ENCODE measurements around the gene HYAL3. TPM values are rescaled to one million over a fixed set of nuclear protein-coding genes. Genes with fewer than 3 reads are reported as not detected.

Gene HYAL3
- total and polyA plus RNA-seq, 2 of the 13 experiments (the other 11 are each of a cell fraction or from before 2014, with no cell fraction given) = 5.5 to 10.4 TPM

- TF ChIP-seq, protein P1, sequence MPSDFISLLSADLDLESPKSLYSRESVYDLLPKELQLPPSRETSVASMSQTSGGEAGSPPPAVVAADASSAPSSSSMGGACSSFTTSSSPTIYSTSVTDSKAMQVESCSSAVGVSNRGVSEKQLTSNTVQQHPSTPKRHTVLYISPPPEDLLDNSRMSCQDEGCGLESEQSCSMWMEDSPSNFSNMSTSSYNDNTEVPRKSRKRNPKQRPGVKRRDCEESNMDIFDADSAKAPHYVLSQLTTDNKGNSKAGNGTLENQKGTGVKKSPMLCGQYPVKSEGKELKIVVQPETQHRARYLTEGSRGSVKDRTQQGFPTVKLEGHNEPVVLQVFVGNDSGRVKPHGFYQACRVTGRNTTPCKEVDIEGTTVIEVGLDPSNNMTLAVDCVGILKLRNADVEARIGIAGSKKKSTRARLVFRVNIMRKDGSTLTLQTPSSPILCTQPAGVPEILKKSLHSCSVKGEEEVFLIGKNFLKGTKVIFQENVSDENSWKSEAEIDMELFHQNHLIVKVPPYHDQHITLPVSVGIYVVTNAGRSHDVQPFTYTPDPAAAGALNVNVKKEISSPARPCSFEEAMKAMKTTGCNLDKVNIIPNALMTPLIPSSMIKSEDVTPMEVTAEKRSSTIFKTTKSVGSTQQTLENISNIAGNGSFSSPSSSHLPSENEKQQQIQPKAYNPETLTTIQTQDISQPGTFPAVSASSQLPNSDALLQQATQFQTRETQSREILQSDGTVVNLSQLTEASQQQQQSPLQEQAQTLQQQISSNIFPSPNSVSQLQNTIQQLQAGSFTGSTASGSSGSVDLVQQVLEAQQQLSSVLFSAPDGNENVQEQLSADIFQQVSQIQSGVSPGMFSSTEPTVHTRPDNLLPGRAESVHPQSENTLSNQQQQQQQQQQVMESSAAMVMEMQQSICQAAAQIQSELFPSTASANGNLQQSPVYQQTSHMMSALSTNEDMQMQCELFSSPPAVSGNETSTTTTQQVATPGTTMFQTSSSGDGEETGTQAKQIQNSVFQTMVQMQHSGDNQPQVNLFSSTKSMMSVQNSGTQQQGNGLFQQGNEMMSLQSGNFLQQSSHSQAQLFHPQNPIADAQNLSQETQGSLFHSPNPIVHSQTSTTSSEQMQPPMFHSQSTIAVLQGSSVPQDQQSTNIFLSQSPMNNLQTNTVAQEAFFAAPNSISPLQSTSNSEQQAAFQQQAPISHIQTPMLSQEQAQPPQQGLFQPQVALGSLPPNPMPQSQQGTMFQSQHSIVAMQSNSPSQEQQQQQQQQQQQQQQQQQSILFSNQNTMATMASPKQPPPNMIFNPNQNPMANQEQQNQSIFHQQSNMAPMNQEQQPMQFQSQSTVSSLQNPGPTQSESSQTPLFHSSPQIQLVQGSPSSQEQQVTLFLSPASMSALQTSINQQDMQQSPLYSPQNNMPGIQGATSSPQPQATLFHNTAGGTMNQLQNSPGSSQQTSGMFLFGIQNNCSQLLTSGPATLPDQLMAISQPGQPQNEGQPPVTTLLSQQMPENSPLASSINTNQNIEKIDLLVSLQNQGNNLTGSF (CRISPR knock-in tag; IDR thresholded peaks at IDR 0.05) = peak; percentile 58; the same call in 1 of the 2 replicates
- TF ChIP-seq RNF219 (CRISPR knock-in tag; IDR thresholded peaks at IDR 0.05) (no peak), ZNF570 (CRISPR knock-in tag; IDR thresholded peaks at IDR 0.05; ENCODE audit: borderline replicate concordance) (no peak), ZNF274 (CRISPR knock-in tag; IDR thresholded peaks at IDR 0.05) (0 out of 2 replicates have a peak, but pooled peaks have one; percentile 46), ZNF616 (CRISPR knock-in tag; IDR thresholded peaks at IDR 0.05; ENCODE audit: low read depth) (no peak; the same call in 1 of the 2 replicates), FIP1L1 (IDR thresholded peaks at IDR 0.05; ENCODE audit: borderline replicate concordance, insufficient read depth, low read depth, low read length) (no peak), ZKSCAN5 (CRISPR knock-in tag; IDR thresholded peaks at IDR 0.05) (no peak), ZNF605 (CRISPR knock-in tag; IDR thresholded peaks at IDR 0.05) (peak; percentile 98), FOXJ3 (CRISPR knock-in tag; IDR thresholded peaks at IDR 0.05; ENCODE audit: borderline replicate concordance) (peak; percentile 9; the same call in 1 of the 2 replicates), PAX8 (CRISPR knock-in tag; IDR thresholded peaks at IDR 0.05; ENCODE audit: borderline replicate concordance) (peak; percentile 97; the same call in 1 of the 2 replicates), MXI1 (IDR thresholded peaks at IDR 0.05; ENCODE audit: borderline replicate concordance, low read depth, low read length) (peak; percentile 92; the same call in 2 of the 3 replicates), CBX2 (IDR thresholded peaks at IDR 0.05; ENCODE audit: low read depth, low read length) (no peak), CBX2 (CRISPR knock-in tag; IDR thresholded peaks at IDR 0.05; ENCODE audit: low read depth) (no peak), U2AF1 (optimal IDR thresholded peaks at IDR 0.05; ENCODE audit: low read depth, low read length) (no peak), HHEX (CRISPR knock-in tag; IDR thresholded peaks at IDR 0.05) (no peak), JUN (CRISPR knock-in tag; IDR thresholded peaks at IDR 0.05) (peak; percentile 90), KMT2B (CRISPR knock-in tag; IDR thresholded peaks at IDR 0.05) (peak; percentile 7; the same call in 1 of the 2 replicates)
- TF ChIP-seq, protein P2, sequence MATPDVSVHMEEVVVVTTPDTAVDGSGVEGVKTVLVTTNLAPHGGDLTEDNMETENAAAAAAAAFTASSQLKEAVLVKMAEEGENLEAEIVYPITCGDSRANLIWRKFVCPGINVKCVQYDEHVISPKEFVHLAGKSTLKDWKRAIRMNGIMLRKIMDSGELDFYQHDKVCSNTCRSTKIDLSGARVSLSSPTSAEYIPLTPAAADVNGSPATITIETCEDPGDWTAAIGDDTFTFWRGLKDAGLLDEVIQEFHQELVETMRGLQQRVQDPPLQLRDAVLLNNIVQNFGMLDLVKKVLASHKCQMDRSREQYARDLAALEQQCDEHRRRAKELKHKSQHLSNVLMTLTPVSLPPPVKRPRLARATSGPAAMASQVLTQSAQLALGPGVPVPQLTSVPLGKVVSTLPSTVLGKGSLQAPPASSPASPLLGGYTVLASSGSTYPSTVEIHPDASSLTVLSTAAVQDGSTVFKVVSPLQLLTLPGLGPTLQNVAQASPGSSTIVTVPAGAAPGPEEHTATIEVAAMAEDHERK (CRISPR knock-in tag; IDR thresholded peaks at IDR 0.05; ENCODE audit: low read depth) = peak; percentile 86
- TF ChIP-seq, protein P3, sequence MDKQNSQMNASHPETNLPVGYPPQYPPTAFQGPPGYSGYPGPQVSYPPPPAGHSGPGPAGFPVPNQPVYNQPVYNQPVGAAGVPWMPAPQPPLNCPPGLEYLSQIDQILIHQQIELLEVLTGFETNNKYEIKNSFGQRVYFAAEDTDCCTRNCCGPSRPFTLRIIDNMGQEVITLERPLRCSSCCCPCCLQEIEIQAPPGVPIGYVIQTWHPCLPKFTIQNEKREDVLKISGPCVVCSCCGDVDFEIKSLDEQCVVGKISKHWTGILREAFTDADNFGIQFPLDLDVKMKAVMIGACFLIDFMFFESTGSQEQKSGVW (CRISPR knock-in tag; IDR thresholded peaks at IDR 0.05; ENCODE audit: borderline replicate concordance) = no peak
Measured at GRCh38 chr3:50337175-50337861, 38.1 kb upstream of the HYAL3 start (continued).
